A673 (cell line): ENCODE data around the gene LAIR1.

Experiments
- CTCF ChIP-seq: fragments of 300-800, 200-600 bp; sonication (generic); conservative IDR thresholded peaks from 2 replicates; pipeline ENCODE4 v1.5.1; 2017; ENCODE audit warnings: low read depth, mild to moderate bottlenecking, antibody characterized with exemption, low read length, moderate library complexity, mixed read lengths
- EZH2 ChIP-seq: fragments of 200-600 bp; sonication (generic); IDR thresholded peaks from 2 replicates; pipeline ENCODE4 v1.6.1; 2017; ENCODE audit warnings: borderline replicate concordance, low read depth, mild to moderate bottlenecking, mixed read lengths, antibody characterized with exemption, low read length; ENCODE audit not compliant: poor library complexity, severe bottlenecking

- TF ChIP-seq CTCF: no peak
- TF ChIP-seq EZH2: no peak
These were observed 12.7 kb downstream of the LAIR1 start for GRCh38 chr19:54352041-54352440.
